Gastrocnemius medialis (tissue), 4 donors: ENCODE data around the gene HECTD4.

Experiments
- CTCF ChIP-seq, 5 experiments: fragments of 450-650 bp in 3 of 5; fragments of 200-600 bp in 2 of 5; sonication (generic) in 2 of 5; IDR thresholded peaks in 4 of 5; conservative IDR thresholded peaks in 1 of 5; 1 replicate in 4 of 5; 2 replicates in 1 of 5; pipeline ENCODE4 v1.5.1; 2016 to 2019; ENCODE audit warnings: antibody characterized with exemption in 5 of 5, mild to moderate bottlenecking in 3 of 5, moderate library complexity in 3 of 5
- POLR2A ChIP-seq, 2 donors: fragments of 450-650 bp; IDR thresholded peaks; one replicate each; pipeline ENCODE4 v1.6.1; 2017; ENCODE audit warnings: antibody characterized with exemption in 2 of 2, mild to moderate bottlenecking in 2 of 2, moderate library complexity in 2 of 2

- TF ChIP-seq CTCF (IDR thresholded peaks at IDR 0.05 in 4 of 5, conservative IDR thresholded peaks at IDR 0.05 in 1 of 5) (no peak), POLR2A (IDR thresholded peaks at IDR 0.05) (no peak)
Measured at GRCh38 chr12:112389228-112389627, 7.0 kb upstream of the HECTD4 start.
